Activated CD8-positive, alpha-beta memory T cell treated with anti-CD3 and anti-CD28 coated beads, Interleukin-2, amount 50 U/mL, for 48 hours (primary cell): ENCODE data around the gene PRICKLE2.

Experiments used
- DNase-seq: peaks from one replicate; pipeline ENCODE4 v3.0.0-alpha.2; 2020

Gene PRICKLE2

GRCh38 chr3:64152676-64153466, 72.4 kb downstream of the PRICKLE2 start:
- DNase-seq: no peak

GRCh38 chr3:64152086-64152485, 73.2 kb downstream of the PRICKLE2 start:
- no peak for DNase-seq

GRCh38 chr3:64151342-64151871, 73.9 kb downstream of the PRICKLE2 start:
- DNase-seq: no peak

- no peak for DNase-seq
These were observed 74.6 kb downstream of the PRICKLE2 start for GRCh38 chr3:64150623-64151207.

GRCh38 chr3:64149886-64150285, 75.4 kb downstream of the PRICKLE2 start:
- no peak for DNase-seq

GRCh38 chr3:64148955-64149653, 76.2 kb downstream of the PRICKLE2 start:
- no peak for DNase-seq

- DNase-seq: no peak
These were observed 78.1 kb downstream of the PRICKLE2 start for GRCh38 chr3:64147211-64147610.

- DNase-seq: no peak
These were observed 79.8 kb downstream of the PRICKLE2 start for GRCh38 chr3:64145438-64145837.

- DNase-seq: no peak
These were observed 80.9 kb downstream of the PRICKLE2 start for GRCh38 chr3:64144241-64144900.

- no peak for DNase-seq
These were observed 81.7 kb downstream of the PRICKLE2 start for GRCh38 chr3:64143409-64144130.

- DNase-seq: no peak
These were observed 83.8 kb downstream of the PRICKLE2 start for GRCh38 chr3:64141476-64141875.

- DNase-seq: no peak
These were observed 84.6 kb downstream of the PRICKLE2 start for GRCh38 chr3:64140651-64141050.

- no peak for DNase-seq
These were observed 86.5 kb downstream of the PRICKLE2 start for GRCh38 chr3:64138656-64139375.

GRCh38 chr3:64138046-64138445, 87.2 kb downstream of the PRICKLE2 start:
- DNase-seq: no peak

- no peak for DNase-seq
These were observed 90.4 kb downstream of the PRICKLE2 start for GRCh38 chr3:64134882-64135281.

GRCh38 chr3:64133987-64134386, 91.3 kb downstream of the PRICKLE2 start:
- DNase-seq: no peak

- DNase-seq: no peak
These were observed 92.0 kb downstream of the PRICKLE2 start for GRCh38 chr3:64133272-64133671.

- no peak for DNase-seq
These were observed 93.4 kb downstream of the PRICKLE2 start for GRCh38 chr3:64131725-64132469.

- DNase-seq: no peak
These were observed 94.8 kb downstream of the PRICKLE2 start for GRCh38 chr3:64130436-64130835.

- DNase-seq: no peak
These were observed 95.7 kb downstream of the PRICKLE2 start for GRCh38 chr3:64129581-64129980.

- DNase-seq: no peak
These were observed 96.2 kb downstream of the PRICKLE2 start for GRCh38 chr3:64129106-64129505.
